A673 (cell line): Measurements from ENCODE around the gene PLCB4. TPM values are rescaled to one million over a fixed set of nuclear protein-coding genes. Genes with fewer than 3 reads are reported as not detected.
A peak's percentile ranks its signal among the peaks of the same experiment; 100 is the strongest.

Source experiments
- BruUV-seq: library from RNA; stranded (reverse); fragments of 400-500 nt; replicated peaks from 2 replicates; lab custom pipeline; 2021; lab: Mats Ljungman, UMichigan
- CTCF ChIA-PET: fragments of 300-600 bp; sonication (Branson Sonifier 250); formaldehyde crosslinking; loops from one replicate; lab custom pipeline; 2022; ENCODE audit warnings: antibody characterized with exemption; lab: Charles Lee
- POLR2A ChIA-PET: fragments of 300-600 bp; sonication (Branson Sonifier 250); formaldehyde crosslinking; loops from one replicate; lab custom pipeline; 2022; ENCODE audit warnings: antibody characterized with exemption; ENCODE audit not compliant: low non-redundant PET; lab: Charles Lee
- DNase-seq: peaks from one replicate; pipeline ENCODE4 v3.0.0-alpha.2; 2015; ENCODE audit warnings: low spot score
- H3K27ac ChIP-seq: fragments of 200-600 bp; sonication (generic); 2 replicates; pipeline ENCODE4 v1.5.1; 2016; ENCODE audit warnings: mixed run types, low read depth, mild to moderate bottlenecking, mixed read lengths, antibody characterized with exemption, low read length; ENCODE audit not compliant: poor library complexity, severe bottlenecking
- H3K27me3 ChIP-seq: fragments of 200-600 bp; sonication (generic); replicated peaks from 2 replicates; pipeline ENCODE4 v1.6.1; 2017; ENCODE audit warnings: mixed run types, low read depth, mild to moderate bottlenecking, mixed read lengths, antibody characterized with exemption, low read length; ENCODE audit not compliant: insufficient read depth, poor library complexity
- H3K36me3 ChIP-seq: fragments of 200-600 bp; sonication (generic); 2 replicates; pipeline ENCODE4 v1.6.1; 2016; ENCODE audit warnings: mixed run types, mild to moderate bottlenecking, mixed read lengths, antibody characterized with exemption, low read length; ENCODE audit not compliant: insufficient read depth, poor library complexity, severe bottlenecking
- H3K4me1 ChIP-seq: fragments of 200-600 bp; sonication (generic); 2 replicates; pipeline ENCODE4 v1.6.1; 2017; ENCODE audit warnings: mixed run types, mild to moderate bottlenecking, mixed read lengths, antibody characterized with exemption, low read length; ENCODE audit not compliant: insufficient read depth, poor library complexity, severe bottlenecking
- H3K4me3 ChIP-seq: fragments of 200-600 bp; sonication (generic); 2 replicates; pipeline ENCODE4 v1.5.1; 2016; ENCODE audit warnings: low read depth, mixed run types, mild to moderate bottlenecking, mixed read lengths, low read length; ENCODE audit not compliant: poor library complexity, severe bottlenecking
- H3K9me3 ChIP-seq: fragments of 200-600 bp; sonication (generic); 2 replicates; pipeline ENCODE4 v1.6.1; 2016; ENCODE audit warnings: mixed run types, low read depth, mild to moderate bottlenecking, mixed read lengths, antibody characterized with exemption, low read length; ENCODE audit not compliant: poor library complexity, severe bottlenecking
- EZH2 ChIP-seq: fragments of 200-600 bp; sonication (generic); IDR thresholded peaks from 2 replicates; pipeline ENCODE4 v1.6.1; 2017; ENCODE audit warnings: borderline replicate concordance, low read depth, mild to moderate bottlenecking, mixed read lengths, antibody characterized with exemption, low read length; ENCODE audit not compliant: poor library complexity, severe bottlenecking
- intact Hi-C: fragments of 100-400 bp; cut with micrococcal nuclease; formaldehyde crosslinking; loops from one replicate; pipeline ENCODE4 v1.10.0; 2022; ENCODE audit not compliant: unreplicated experiment
- total RNA-seq: library from RNA; stranded (reverse); gene quantifications from 2 replicates; pipeline ENCODE4 v1.2.3, GENCODE V29; 2021
- TF ChIP-seq, protein P1 (sequence below): fragments of 300-800, 200-600 bp; sonication (generic); conservative IDR thresholded peaks from 2 replicates; pipeline ENCODE4 v1.5.1; 2017; ENCODE audit warnings: low read depth, mild to moderate bottlenecking, antibody characterized with exemption, low read length, moderate library complexity, mixed read lengths

Gene PLCB4
- total RNA-seq, 1 experiment from 2014 or later = 6.2 TPM

DNA sequence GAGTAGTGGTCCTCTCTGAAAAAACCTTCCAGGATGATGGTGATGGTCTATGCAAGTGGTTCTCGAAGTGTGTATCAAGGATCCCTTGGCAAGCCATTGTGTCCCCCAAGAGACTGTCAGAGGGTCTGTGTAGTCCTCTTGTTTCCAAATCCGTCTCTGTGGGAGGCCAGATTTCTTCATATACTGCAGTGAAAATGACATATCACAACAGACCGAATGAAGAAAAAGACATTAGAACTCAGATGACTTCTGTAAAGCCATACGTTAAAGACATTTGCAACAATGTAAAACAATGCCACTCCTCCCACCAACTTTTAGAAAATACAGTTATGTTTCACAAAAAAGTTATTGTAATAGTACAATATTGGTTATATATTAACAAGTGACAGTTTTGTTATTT is 418.3 kb downstream of the PLCB4 start:
- TF ChIP-seq, protein P1, sequence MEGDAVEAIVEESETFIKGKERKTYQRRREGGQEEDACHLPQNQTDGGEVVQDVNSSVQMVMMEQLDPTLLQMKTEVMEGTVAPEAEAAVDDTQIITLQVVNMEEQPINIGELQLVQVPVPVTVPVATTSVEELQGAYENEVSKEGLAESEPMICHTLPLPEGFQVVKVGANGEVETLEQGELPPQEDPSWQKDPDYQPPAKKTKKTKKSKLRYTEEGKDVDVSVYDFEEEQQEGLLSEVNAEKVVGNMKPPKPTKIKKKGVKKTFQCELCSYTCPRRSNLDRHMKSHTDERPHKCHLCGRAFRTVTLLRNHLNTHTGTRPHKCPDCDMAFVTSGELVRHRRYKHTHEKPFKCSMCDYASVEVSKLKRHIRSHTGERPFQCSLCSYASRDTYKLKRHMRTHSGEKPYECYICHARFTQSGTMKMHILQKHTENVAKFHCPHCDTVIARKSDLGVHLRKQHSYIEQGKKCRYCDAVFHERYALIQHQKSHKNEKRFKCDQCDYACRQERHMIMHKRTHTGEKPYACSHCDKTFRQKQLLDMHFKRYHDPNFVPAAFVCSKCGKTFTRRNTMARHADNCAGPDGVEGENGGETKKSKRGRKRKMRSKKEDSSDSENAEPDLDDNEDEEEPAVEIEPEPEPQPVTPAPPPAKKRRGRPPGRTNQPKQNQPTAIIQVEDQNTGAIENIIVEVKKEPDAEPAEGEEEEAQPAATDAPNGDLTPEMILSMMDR = no peak
- no peaks in the 10 kb centered on the region for H3K36me3 ChIP-seq
- no TSS peak for BruUV-seq
- peaks cover 8% of the 10 kb centered on the region for H3K4me1 ChIP-seq
- no peaks in the 10 kb centered on the region for H3K9me3 ChIP-seq
- CTCF ChIA-PET = no interaction called here
- no peak for DNase-seq
- intact Hi-C loops = no loop called here
- POLR2A ChIA-PET = no interaction called here
- no peaks in the 10 kb centered on the region for H3K27me3 ChIP-seq
- no peak overlapping the region for H3K4me3 ChIP-seq
- H3K27ac ChIP-seq = no peak overlapping the region

DNA sequence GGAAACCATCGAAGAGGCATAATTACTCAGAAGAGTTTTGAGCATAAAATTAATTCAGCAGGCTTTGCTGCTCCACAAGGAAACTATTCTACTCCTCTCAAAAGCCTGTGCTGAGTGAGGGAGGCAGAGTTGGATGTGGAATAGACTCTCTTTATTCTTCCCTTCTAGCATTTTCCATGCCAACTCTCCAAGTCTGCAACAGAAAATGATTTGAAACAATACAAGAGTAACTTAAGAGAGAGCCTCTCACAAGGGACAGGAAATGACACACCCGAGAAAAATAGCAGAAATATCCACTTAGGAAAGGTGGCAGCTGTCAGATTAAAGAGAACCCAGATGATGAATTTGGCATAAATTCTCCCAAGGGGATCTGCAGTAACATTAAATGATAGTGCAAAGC is 419.2 kb downstream of the PLCB4 start:
- Histone ChIP-seq H3K9me3 (no peaks in the 10 kb centered on the region), H3K4me1 (peaks cover 8% of the 10 kb centered on the region), H3K27me3 (no peaks in the 10 kb centered on the region), H3K27ac (no peak overlapping the region), H3K4me3 (no peak overlapping the region), H3K36me3 (no peaks in the 10 kb centered on the region)
- no TSS peak for BruUV-seq
- DNase-seq = peak; percentile 61
- ChIA-PET CTCF (no interaction called here), POLR2A (no interaction called here)
- intact Hi-C loops = no loop called here
- no peak for TF ChIP-seq EZH2
- TF ChIP-seq, protein P1 = no peak

DNA sequence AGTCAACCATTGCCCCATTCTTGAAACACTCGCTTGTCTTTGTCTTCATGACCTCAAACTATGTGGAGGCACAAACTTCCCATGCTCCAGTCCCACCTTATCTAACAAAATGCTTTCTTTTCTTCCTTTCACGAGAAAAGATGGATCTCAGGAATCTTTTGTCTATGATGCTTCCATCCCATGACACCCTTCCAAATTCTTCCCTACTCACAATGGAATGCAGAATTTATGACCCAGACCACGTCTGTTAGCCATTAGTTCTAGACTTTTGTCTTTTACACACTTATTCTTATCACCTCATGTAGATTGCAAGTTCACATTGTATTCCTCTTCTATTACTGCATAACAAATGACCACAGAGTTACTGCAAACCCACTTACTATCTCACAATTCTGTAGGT is 421.3 kb downstream of the PLCB4 start:
- no peak overlapping the region for H3K4me3 ChIP-seq
- BruUV-seq = no TSS peak
- POLR2A ChIA-PET = no interaction called here
- H3K9me3 ChIP-seq = no peaks in the 10 kb centered on the region
- CTCF ChIA-PET = no interaction called here
- peaks cover 8% of the 10 kb centered on the region for H3K4me1 ChIP-seq
- H3K27me3 ChIP-seq = no peaks in the 10 kb centered on the region
- intact Hi-C loops = no loop called here
- TF ChIP-seq, protein P1 = no peak
- no peak for TF ChIP-seq EZH2
- DNase-seq = no peak
- H3K27ac ChIP-seq = no peak overlapping the region
- H3K36me3 ChIP-seq = no peaks in the 10 kb centered on the region
